Uterus (tissue), 2 donors: Measurements from ENCODE around the gene ZP1.
A peak's percentile ranks its signal among the peaks of the same experiment; 100 is the strongest.

ENCODE experiments used
- POLR2A ChIP-seq, 2 donors: fragments of 450-650 bp; IDR thresholded peaks; one replicate each; pipeline ENCODE4 v1.6.1; 2016; ENCODE audit warnings: antibody characterized with exemption in 2 of 2, mild to moderate bottlenecking in 1 of 2, moderate library complexity in 1 of 2
- TF ChIP-seq, protein P1 (sequence below), 4 experiments: fragments of 200-600 bp in 2 of 4; fragments of 450-650 bp in 2 of 4; sonication (generic) in 2 of 4; IDR thresholded peaks; one replicate each; pipeline ENCODE4 v1.5.1; 2016 to 2019; ENCODE audit warnings: antibody characterized with exemption in 4 of 4, mild to moderate bottlenecking in 2 of 4, moderate library complexity in 1 of 4

DNA sequence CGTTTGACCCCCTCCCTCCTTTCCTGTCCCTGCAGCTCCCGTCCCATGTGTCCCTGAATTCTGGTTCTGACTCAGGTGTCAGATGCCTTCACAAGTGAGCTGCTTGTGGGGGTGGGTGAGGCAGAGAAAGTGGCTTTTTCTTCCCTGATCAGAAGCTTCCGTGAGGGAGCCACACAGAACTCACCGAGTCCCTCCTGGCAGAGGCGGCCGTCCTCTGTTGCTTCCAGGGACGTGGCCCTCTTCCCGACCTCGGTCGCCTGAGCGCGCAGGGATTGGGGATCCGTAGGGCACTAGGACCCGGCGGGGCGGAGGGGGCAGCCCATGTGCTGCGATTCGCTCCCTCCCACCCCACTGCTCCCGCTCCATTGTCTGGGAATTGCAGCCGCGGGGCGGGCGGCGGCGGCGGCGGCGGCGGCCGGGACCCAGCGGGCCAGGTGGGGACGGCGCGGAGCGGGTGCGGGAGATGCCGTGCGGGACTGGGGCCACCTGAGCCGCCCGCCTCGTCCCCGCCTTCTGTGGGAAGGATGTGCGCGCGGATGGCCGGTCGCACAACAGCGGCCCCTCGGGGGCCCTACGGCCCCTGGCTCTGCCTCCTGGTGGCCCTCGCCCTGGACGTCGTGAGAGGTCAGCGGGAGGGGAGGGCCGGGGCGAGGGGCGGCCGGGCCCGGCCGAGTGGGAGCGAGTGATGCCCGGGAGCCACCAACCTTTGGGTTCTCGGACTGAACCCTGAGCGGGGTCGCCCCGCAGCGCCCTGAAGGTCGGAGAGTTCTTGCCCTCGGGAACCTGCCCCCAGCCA, 57.0 kb downstream of the ZP1 start, which contains the start of gene TMEM132A:
- peak; percentile 30 to 40 for TF ChIP-seq POLR2A (IDR thresholded peaks at IDR 0.05)
- TF ChIP-seq, protein P1, sequence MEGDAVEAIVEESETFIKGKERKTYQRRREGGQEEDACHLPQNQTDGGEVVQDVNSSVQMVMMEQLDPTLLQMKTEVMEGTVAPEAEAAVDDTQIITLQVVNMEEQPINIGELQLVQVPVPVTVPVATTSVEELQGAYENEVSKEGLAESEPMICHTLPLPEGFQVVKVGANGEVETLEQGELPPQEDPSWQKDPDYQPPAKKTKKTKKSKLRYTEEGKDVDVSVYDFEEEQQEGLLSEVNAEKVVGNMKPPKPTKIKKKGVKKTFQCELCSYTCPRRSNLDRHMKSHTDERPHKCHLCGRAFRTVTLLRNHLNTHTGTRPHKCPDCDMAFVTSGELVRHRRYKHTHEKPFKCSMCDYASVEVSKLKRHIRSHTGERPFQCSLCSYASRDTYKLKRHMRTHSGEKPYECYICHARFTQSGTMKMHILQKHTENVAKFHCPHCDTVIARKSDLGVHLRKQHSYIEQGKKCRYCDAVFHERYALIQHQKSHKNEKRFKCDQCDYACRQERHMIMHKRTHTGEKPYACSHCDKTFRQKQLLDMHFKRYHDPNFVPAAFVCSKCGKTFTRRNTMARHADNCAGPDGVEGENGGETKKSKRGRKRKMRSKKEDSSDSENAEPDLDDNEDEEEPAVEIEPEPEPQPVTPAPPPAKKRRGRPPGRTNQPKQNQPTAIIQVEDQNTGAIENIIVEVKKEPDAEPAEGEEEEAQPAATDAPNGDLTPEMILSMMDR (IDR thresholded peaks at IDR 0.05) = peak in 1 of 4 experiments; percentile 25
